ENCODE data around the gene FUT2. TPM values are rescaled to one million over a fixed set of nuclear protein-coding genes. Genes with fewer than 3 reads are reported as not detected.

Gene FUT2
- total and polyA plus RNA-seq, 2 of the 13 experiments (the other 11 are each of a cell fraction or from before 2014, with no cell fraction given) = 0.07 TPM; not detected in 1

DNA sequence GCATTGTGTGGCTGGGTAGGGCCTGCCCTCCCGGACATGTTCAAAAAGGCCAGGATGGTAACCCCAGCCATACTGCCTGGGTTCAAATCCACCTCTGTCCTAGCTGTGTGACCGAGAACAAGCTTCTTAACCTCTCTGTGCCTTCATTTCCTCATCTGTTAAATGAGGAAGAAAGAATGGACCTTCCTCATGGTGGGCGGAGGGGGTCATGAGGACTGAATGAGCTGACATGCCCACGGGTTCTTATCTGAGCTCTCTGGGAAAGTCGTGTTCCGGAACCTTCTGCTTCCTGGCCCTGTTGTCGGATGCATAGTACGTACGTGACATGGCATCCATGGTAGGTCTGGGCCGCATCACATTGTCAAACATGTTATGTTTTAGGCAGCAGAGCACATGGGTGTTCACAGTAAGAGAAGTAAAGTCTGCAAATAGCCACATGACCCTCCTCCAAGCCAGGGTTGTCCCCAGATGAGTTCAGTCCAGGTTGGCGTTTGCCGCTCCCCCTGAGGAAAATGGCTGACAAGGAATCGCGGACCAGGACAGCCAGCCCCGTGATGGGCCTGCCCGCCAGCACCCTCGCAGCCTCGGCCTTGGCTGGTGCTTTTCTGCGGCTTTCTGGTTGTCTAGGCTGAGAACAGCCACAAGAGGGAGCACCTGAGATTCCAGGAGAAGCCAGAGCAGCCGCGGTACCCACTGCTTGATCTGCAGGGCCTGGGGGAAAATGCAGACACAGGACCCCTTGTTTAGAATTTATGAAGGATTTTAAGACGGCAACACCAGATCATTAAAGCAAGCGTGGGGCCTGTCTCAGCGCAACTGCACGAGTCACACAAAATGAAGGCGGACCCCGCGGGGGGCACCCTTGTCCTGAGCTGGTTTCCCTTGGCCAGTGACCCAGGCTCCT lies 20.6 kb upstream of the FUT2 start (continued):
- TF ChIP-seq, protein P1, sequence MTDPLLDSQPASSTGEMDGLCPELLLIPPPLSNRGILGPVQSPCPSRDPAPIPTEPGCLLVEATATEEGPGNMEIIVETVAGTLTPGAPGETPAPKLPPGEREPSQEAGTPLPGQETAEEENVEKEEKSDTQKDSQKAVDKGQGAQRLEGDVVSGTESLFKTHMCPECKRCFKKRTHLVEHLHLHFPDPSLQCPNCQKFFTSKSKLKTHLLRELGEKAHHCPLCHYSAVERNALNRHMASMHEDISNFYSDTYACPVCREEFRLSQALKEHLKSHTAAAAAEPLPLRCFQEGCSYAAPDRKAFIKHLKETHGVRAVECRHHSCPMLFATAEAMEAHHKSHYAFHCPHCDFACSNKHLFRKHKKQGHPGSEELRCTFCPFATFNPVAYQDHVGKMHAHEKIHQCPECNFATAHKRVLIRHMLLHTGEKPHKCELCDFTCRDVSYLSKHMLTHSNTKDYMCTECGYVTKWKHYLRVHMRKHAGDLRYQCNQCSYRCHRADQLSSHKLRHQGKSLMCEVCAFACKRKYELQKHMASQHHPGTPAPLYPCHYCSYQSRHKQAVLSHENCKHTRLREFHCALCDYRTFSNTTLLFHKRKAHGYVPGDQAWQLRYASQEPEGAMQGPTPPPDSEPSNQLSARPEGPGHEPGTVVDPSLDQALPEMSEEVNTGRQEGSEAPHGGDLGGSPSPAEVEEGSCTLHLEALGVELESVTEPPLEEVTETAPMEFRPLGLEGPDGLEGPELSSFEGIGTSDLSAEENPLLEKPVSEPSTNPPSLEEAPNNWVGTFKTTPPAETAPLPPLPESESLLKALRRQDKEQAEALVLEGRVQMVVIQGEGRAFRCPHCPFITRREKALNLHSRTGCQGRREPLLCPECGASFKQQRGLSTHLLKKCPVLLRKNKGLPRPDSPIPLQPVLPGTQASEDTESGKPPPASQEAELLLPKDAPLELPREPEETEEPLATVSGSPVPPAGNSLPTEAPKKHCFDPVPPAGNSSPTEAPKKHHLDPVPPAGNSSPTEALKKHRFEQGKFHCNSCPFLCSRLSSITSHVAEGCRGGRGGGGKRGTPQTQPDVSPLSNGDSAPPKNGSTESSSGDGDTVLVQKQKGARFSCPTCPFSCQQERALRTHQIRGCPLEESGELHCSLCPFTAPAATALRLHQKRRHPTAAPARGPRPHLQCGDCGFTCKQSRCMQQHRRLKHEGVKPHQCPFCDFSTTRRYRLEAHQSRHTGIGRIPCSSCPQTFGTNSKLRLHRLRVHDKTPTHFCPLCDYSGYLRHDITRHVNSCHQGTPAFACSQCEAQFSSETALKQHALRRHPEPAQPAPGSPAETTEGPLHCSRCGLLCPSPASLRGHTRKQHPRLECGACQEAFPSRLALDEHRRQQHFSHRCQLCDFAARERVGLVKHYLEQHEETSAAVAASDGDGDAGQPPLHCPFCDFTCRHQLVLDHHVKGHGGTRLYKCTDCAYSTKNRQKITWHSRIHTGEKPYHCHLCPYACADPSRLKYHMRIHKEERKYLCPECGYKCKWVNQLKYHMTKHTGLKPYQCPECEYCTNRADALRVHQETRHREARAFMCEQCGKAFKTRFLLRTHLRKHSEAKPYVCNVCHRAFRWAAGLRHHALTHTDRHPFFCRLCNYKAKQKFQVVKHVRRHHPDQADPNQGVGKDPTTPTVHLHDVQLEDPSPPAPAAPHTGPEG (CRISPR knock-in tag; IDR thresholded peaks at IDR 0.05) = no peak
- TF ChIP-seq SNAPC2 (CRISPR knock-in tag; IDR thresholded peaks at IDR 0.05) = no peak
- TF ChIP-seq, protein P2, sequence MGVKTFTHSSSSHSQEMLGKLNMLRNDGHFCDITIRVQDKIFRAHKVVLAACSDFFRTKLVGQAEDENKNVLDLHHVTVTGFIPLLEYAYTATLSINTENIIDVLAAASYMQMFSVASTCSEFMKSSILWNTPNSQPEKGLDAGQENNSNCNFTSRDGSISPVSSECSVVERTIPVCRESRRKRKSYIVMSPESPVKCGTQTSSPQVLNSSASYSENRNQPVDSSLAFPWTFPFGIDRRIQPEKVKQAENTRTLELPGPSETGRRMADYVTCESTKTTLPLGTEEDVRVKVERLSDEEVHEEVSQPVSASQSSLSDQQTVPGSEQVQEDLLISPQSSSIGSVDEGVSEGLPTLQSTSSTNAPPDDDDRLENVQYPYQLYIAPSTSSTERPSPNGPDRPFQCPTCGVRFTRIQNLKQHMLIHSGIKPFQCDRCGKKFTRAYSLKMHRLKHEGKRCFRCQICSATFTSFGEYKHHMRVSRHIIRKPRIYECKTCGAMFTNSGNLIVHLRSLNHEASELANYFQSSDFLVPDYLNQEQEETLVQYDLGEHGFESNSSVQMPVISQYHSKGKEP (CRISPR knock-in tag; IDR thresholded peaks at IDR 0.05) = no peak
- no peak for TF ChIP-seq NR2F2 (IDR thresholded peaks at IDR 0.05; ENCODE audit: borderline replicate concordance, low read depth)
- TF ChIP-seq HOXA3 (CRISPR knock-in tag; IDR thresholded peaks at IDR 0.05) = peak; percentile 70
- TF ChIP-seq ZBTB1 (CRISPR knock-in tag; IDR thresholded peaks at IDR 0.05; ENCODE audit: borderline replicate concordance) = no peak
- no peak for TF ChIP-seq PLRG1 (conservative IDR thresholded peaks at IDR 0.05)
- TF ChIP-seq ZFP82 (CRISPR knock-in tag; IDR thresholded peaks at IDR 0.05; ENCODE audit: borderline replicate concordance) = no peak
- TF ChIP-seq, protein P3, sequence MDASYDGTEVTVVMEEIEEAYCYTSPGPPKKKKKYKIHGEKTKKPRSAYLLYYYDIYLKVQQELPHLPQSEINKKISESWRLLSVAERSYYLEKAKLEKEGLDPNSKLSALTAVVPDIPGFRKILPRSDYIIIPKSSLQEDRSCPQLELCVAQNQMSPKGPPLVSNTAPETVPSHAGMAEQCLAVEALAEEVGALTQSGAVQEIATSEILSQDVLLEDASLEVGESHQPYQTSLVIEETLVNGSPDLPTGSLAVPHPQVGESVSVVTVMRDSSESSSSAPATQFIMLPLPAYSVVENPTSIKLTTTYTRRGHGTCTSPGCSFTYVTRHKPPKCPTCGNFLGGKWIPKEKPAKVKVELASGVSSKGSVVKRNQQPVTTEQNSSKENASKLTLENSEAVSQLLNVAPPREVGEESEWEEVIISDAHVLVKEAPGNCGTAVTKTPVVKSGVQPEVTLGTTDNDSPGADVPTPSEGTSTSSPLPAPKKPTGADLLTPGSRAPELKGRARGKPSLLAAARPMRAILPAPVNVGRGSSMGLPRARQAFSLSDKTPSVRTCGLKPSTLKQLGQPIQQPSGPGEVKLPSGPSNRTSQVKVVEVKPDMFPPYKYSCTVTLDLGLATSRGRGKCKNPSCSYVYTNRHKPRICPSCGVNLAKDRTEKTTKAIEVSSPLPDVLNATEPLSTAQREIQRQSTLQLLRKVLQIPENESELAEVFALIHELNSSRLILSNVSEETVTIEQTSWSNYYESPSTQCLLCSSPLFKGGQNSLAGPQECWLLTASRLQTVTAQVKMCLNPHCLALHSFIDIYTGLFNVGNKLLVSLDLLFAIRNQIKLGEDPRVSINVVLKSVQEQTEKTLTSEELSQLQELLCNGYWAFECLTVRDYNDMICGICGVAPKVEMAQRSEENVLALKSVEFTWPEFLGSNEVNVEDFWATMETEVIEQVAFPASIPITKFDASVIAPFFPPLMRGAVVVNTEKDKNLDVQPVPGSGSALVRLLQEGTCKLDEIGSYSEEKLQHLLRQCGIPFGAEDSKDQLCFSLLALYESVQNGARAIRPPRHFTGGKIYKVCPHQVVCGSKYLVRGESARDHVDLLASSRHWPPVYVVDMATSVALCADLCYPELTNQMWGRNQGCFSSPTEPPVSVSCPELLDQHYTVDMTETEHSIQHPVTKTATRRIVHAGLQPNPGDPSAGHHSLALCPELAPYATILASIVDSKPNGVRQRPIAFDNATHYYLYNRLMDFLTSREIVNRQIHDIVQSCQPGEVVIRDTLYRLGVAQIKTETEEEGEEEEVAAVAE (CRISPR knock-in tag; IDR thresholded peaks at IDR 0.05; ENCODE audit: borderline replicate concordance) = no peak
- TF ChIP-seq, protein P4, sequence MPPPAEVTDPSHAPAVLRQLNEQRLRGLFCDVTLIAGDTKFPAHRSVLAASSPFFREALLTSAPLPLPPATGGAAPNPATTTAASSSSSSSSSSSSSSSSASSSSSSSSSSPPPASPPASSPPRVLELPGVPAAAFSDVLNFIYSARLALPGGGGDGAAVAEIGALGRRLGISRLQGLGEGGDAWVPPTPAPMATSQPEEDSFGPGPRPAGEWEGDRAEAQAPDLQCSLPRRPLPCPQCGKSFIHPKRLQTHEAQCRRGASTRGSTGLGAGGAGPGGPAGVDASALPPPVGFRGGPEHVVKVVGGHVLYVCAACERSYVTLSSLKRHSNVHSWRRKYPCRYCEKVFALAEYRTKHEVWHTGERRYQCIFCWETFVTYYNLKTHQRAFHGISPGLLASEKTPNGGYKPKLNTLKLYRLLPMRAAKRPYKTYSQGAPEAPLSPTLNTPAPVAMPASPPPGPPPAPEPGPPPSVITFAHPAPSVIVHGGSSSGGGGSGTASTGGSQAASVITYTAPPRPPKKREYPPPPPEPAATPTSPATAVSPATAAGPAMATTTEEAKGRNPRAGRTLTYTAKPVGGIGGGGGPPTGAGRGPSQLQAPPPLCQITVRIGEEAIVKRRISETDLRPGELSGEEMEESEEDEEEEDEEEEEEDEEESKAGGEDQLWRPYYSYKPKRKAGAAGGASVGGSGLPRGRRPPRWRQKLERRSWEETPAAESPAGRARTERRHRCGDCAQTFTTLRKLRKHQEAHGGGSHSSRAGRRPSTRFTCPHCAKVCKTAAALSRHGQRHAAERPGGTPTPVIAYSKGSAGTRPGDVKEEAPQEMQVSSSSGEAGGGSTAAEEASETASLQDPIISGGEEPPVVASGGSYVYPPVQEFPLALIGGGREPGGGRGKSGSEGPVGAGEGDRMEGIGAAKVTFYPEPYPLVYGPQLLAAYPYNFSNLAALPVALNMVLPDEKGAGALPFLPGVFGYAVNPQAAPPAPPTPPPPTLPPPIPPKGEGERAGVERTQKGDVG (CRISPR knock-in tag; IDR thresholded peaks at IDR 0.05; ENCODE audit: borderline replicate concordance) = no peak
- 0 out of 2 replicates have a peak, but pooled peaks have one; percentile 46 for TF ChIP-seq MEIS2 (CRISPR knock-in tag; IDR thresholded peaks at IDR 0.05)
- TF ChIP-seq FLYWCH1 (CRISPR knock-in tag; IDR thresholded peaks at IDR 0.05) = no peak
